BLaER1 (cell line): ENCODE measurements around the gene HSPBP1.

ENCODE experiments used
- H3K27ac ChIP-seq: shearing (Covaris generic); formaldehyde crosslinking; 2 replicates; pipeline ENCODE4 v1.8.1; 2022
- H3K27me3 ChIP-seq: shearing (Covaris generic); formaldehyde crosslinking; 2 replicates; pipeline ENCODE4 v1.8.1; 2022
- H3K36me3 ChIP-seq: shearing (Covaris generic); formaldehyde crosslinking; 2 replicates; pipeline ENCODE4 v1.8.1; 2022
- H3K4me1 ChIP-seq: shearing (Covaris generic); formaldehyde crosslinking; 2 replicates; pipeline ENCODE4 v1.8.1; 2022
- H3K4me2 ChIP-seq: shearing (Covaris generic); formaldehyde crosslinking; 2 replicates; pipeline ENCODE4 v1.8.1; 2022
- H3K4me3 ChIP-seq: shearing (Covaris generic); formaldehyde crosslinking; 2 replicates; pipeline ENCODE4 v1.8.1; 2022
- H3K9ac ChIP-seq: shearing (Covaris generic); formaldehyde crosslinking; 2 replicates; pipeline ENCODE4 v1.8.1; 2022
- H3K9me3 ChIP-seq: shearing (Covaris generic); formaldehyde crosslinking; 2 replicates; pipeline ENCODE4 v1.8.1; 2022
- H4K20me1 ChIP-seq: shearing (Covaris generic); formaldehyde crosslinking; 2 replicates; pipeline ENCODE4 v1.8.1; 2022
- Cebpa-rat ChIP-seq: shearing (Covaris generic); IDR thresholded peaks from 2 replicates; pipeline ENCODE4 v1.8.1; 2022

Gene HSPBP1

DNA sequence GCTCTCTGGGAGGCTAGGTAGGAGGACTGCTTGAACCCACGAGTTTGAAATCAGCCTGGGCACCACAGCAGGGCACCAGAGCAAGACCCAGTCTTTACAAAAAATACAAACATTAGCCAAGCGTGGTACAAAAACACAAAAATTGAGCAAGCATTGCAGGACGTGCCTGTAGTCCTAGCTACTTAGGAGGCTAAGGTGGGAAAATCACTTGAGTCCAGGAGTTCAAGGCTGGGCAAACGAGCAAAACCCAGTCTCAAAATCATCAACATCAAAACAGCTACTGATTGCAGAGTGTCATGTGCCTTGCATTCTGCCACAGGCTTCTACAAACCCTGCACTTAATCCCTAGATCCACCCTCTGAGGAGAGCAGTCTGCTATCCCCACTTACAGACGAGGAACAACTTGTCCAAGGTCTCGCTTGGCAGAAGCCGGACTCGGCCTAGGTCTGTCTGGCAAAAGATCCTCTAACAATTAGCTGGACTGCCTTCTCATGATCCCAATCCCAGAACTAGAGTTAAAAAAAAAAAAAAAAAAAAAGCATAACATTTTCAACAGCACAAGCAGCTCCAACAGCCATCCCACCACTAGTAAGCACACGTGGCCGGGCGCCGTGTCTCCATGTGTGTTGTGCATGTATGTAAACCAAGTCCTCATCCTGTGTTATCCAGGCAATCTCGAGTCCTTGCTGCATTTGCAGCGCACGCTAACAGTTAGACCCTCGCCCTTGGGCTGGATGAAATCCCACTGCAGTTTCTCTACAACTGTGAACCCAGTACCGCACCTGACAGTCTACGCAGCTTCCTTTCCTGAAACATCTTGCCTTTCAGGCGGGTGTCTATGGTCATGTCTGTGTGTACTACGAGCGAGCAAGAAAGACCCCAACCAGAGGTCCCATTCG is 23.1 kb downstream of the HSPBP1 start:
- H3K4me3 ChIP-seq: peak overlapping the region; percentile 88
- no peaks in the 10 kb centered on the region for H3K27me3 ChIP-seq
- H3K27ac ChIP-seq: peak overlapping the region; percentile 98
- H3K9ac ChIP-seq: peak overlapping the region; percentile 97
- peaks cover 68% of the 10 kb centered on the region for H3K4me1 ChIP-seq
- no peak for TF ChIP-seq Cebpa-rat
- H4K20me1 ChIP-seq: peaks cover 67% of the 10 kb centered on the region
- no peaks in the 10 kb centered on the region for H3K9me3 ChIP-seq
- H3K4me2 ChIP-seq: peak overlapping the region; percentile 98
- H3K36me3 ChIP-seq: peaks cover 19% of the 10 kb centered on the region

DNA sequence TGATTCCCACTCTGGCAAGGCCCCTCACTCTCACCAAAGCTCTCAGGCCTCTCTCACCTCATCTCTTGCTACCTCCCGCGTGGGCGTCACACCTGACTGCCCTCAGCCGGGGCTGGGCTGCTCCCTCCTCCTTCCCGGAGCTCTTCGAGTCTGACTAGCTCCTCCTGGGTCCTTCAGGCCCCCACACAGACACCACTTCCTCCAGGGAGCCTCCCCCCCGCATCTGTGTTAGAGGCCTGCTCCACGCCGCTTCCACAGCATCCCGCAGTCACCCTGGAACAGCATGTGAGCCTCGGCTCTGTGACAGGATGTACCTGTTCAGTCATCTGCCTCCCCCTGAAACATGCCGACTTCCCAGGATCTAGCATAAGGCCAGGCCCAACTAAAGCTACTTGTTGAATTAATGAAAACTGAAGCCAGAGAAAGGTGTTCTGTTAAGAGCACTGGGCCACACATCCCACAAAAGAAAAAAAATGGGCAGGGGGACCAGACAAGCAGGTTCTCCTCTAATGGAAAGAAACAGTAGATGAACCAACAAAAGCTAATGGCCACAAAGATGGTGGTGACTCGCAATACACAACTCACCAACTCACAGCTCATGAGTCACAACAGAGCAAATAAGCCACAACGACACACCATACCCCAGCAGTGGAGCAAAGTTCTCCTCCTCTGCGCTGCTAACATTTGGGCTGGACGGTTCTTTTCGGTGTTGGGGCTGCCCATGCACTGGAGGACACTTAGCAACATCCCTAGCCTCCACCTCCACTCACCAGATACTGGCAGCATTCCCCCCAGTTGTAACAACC is 24.1 kb downstream of the HSPBP1 start:
- H3K9me3 ChIP-seq: no peaks in the 10 kb centered on the region
- no peak for TF ChIP-seq Cebpa-rat
- peak overlapping the region; percentile 88 for H3K4me3 ChIP-seq
- peak overlapping the region; percentile 97 for H3K9ac ChIP-seq
- peaks cover 77% of the 10 kb centered on the region for H4K20me1 ChIP-seq
- no peaks in the 10 kb centered on the region for H3K27me3 ChIP-seq
- peaks cover 77% of the 10 kb centered on the region for H3K4me1 ChIP-seq
- peak overlapping the region; percentile 98 for H3K27ac ChIP-seq
- peaks cover 16% of the 10 kb centered on the region for H3K36me3 ChIP-seq
- peak overlapping the region; percentile 98 for H3K4me2 ChIP-seq

DNA sequence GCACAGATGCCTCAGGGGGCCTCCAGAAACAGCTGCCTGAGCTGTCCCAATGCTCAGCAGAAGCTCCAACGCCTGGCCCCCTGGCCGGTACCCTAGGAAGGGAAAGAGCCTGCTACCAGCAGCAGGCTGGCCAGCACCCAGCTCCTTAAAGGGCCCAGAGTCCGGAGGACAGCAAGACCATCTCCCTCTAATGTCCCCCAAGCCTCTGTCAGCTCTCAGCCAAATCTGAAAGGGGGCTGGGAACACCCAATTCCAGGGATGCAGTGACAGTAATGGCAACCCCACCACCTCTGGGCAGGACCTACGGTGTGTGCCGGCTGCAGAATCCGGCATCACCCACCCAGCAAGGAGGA is 25.3 kb downstream of the HSPBP1 start:
- H3K27me3 ChIP-seq: no peaks in the 10 kb centered on the region
- no peaks in the 10 kb centered on the region for H3K9me3 ChIP-seq
- H3K9ac ChIP-seq: peak overlapping the region; percentile 97
- peak overlapping the region; percentile 98 for H3K27ac ChIP-seq
- peak overlapping the region; percentile 88 for H3K4me3 ChIP-seq
- peaks cover 25% of the 10 kb centered on the region for H3K36me3 ChIP-seq
- H4K20me1 ChIP-seq: peaks cover 89% of the 10 kb centered on the region
- H3K4me1 ChIP-seq: peaks cover 77% of the 10 kb centered on the region
- peak overlapping the region; percentile 98 for H3K4me2 ChIP-seq
- TF ChIP-seq Cebpa-rat: no peak

DNA sequence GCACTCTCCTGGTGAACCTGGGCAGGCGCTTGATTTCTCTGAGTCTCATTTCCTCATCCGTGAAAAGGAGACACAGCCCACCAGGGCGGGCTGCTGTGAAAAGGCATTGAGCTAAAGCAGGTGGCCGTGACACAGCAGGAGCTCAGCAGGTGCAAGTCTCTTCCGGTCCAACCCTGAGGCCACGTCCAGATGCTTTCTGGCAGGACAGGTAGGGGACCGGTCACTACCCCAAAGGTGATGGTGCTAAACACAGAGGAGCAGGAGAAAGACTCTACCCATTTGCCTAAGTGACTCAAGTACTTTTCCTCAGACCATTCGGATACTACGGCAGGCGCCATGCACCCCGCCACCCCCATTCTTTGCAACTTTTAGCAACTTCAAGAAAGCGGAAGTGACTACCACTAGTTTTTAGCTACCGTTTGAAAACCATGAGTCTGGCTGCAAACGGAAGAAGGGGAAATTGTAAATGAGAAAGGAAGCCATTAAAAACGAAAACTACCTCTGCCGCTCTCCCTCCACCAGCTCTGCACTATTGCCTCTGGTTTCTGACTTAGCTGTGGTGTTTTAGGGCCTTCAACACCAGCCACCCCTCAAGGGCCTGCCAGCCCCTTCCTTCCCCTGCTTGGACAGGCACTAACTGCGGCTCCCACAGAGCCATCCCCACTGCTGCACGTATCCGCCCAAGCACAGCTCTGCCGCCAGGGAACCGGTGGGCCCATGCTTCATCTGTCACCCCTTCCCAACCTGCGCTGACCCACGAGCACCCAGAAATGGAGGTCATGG is 25.9 kb downstream of the HSPBP1 start:
- peak overlapping the region; percentile 97 for H3K9ac ChIP-seq
- H3K27me3 ChIP-seq: no peaks in the 10 kb centered on the region
- H4K20me1 ChIP-seq: peaks cover 95% of the 10 kb centered on the region
- no peaks in the 10 kb centered on the region for H3K9me3 ChIP-seq
- H3K27ac ChIP-seq: peak overlapping the region; percentile 98
- peaks cover 81% of the 10 kb centered on the region for H3K4me1 ChIP-seq
- no peak for TF ChIP-seq Cebpa-rat
- peak overlapping the region; percentile 98 for H3K4me2 ChIP-seq
- H3K4me3 ChIP-seq: peak overlapping the region; percentile 88
- H3K36me3 ChIP-seq: peaks cover 31% of the 10 kb centered on the region

DNA sequence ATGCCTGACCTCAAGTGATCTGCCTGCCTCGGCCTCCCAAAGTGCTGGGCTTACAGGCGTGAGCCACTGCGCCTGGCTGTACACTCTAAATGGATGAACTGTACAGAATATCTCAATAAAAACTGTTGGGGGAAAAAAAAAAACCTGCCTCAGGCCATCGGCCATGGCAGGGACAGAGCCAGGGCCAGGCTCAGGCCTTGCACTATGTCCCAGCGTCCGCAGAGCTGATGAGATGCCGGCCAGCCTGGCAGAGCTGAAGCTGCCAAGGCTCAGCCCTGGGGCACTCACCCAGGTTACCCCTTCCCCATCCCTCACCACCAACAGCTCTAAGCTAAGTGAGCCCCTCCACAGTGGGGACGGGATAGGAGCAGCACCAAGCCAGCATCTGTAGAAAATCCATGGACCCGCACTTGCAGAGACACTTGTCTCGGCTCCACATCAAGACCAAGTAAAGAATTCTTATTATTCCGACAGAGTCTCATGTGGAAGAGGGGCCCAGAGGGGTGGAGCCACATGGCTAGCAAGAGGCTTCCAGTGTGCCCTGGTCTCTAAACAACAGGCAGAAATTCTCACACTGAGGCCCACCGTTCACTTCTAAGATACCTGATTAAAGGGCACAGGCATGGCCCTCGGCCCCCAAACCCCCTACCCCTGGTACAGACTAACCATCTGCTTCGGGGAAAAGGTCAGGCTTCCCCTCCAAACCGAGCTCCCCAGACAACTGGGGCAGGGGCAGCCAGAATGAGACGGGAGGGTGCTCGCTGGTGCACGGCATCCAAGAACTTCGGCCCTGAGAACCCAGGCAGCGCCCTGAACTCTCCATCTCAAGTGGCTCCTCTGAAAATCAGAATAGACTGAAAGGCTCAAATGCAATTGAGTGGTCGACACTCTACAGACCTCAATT is 26.9 kb downstream of the HSPBP1 start:
- Histone ChIP-seq H3K4me1 (peaks cover 91% of the 10 kb centered on the region), H3K9me3 (no peaks in the 10 kb centered on the region), H3K4me2 (peak overlapping the region; percentile 98), H4K20me1 (peaks cover 100% of the 10 kb centered on the region), H3K9ac (peak overlapping the region; percentile 97), H3K27me3 (no peaks in the 10 kb centered on the region), H3K36me3 (peaks cover 41% of the 10 kb centered on the region), H3K27ac (peak overlapping the region; percentile 98), H3K4me3 (peak overlapping the region; percentile 88)
- no peak for TF ChIP-seq Cebpa-rat

DNA sequence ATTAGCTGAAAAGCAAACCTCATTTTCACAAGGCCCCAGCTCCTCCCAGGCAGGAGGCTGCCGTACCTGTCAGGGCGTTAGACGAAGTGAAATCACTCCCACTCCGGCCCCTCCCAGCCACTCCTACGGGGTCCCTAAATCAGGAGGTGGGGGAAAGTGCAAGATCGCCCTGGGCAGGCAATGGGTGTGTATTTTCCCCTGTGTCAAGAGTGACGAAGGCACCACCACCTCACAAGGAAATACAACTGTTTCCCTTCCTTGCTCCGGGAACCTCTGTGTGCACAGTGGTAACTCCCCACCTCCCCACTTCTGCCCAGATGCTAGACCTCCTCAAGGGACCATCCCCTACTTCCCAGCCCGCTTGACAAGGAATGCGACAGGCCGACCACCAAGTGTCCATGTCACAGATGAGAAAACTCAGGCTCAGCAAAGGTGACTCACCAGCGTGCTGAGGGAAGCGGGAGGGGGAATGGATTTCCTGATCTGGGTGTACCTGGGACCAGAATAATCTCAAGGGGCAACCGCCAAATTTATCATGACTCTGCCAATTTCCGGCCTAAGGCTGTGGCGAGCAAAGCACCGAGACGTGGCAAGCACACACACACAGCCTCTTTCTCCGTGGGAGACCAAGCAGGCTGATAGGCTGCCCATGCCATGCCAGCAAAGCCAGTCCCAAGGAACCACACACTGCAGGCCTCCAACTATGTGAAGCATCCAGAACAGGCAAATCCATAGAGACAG is 28.4 kb downstream of the HSPBP1 start:
- TF ChIP-seq Cebpa-rat: no peak
- Histone ChIP-seq H3K9ac (peak overlapping the region; percentile 97), H3K36me3 (peaks cover 53% of the 10 kb centered on the region), H3K4me3 (peak overlapping the region; percentile 88), H3K27ac (peak overlapping the region; percentile 98), H3K27me3 (no peaks in the 10 kb centered on the region), H3K4me1 (peaks cover 97% of the 10 kb centered on the region), H4K20me1 (peaks cover 100% of the 10 kb centered on the region), H3K9me3 (no peaks in the 10 kb centered on the region), H3K4me2 (peak overlapping the region; percentile 98)

DNA sequence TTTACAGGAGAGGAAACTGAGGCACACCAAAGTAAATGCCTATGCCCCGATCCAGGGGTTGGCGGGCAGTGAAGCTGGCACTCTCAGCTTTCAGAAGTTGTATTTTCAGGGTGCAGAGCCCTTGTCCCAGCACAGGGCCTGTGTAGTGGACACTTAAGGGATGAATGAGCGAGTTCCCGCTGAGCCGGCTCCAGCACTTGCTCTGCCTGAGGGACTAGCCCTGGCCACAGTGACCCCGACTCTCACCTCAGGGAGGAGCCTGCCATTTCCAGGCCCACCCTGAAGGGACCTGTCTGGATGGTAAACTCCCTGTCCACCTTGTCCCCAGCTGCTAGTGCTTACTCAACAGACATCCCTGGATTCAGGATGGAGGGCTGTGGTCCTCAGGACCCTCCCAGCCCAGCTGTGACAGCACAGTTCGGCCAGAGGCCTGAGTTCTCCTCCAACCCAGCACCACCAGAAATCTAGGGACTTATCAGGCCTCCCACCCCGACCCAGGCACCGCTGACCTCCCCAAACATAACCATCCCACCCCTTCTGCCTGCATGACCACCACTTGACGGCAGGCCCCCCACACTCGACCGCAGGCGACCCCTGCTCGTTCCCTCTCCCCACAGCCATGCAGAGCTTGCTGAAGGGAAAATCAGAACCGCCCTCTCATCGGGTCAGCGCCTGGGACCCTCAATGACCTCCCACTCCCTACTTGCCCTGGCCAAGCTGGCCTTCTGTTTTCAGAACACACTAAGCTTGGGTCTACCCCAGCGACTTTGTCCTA is 29.5 kb downstream of the HSPBP1 start:
- H3K36me3 ChIP-seq: peaks cover 58% of the 10 kb centered on the region
- peaks cover 86% of the 10 kb centered on the region for H3K4me1 ChIP-seq
- peak overlapping the region; percentile 98 for H3K27ac ChIP-seq
- H3K4me2 ChIP-seq: peak overlapping the region; percentile 98
- no peaks in the 10 kb centered on the region for H3K27me3 ChIP-seq
- H3K9me3 ChIP-seq: no peaks in the 10 kb centered on the region
- TF ChIP-seq Cebpa-rat: no peak
- peak overlapping the region; percentile 97 for H3K9ac ChIP-seq
- peaks cover 100% of the 10 kb centered on the region for H4K20me1 ChIP-seq
- peak overlapping the region; percentile 88 for H3K4me3 ChIP-seq

DNA sequence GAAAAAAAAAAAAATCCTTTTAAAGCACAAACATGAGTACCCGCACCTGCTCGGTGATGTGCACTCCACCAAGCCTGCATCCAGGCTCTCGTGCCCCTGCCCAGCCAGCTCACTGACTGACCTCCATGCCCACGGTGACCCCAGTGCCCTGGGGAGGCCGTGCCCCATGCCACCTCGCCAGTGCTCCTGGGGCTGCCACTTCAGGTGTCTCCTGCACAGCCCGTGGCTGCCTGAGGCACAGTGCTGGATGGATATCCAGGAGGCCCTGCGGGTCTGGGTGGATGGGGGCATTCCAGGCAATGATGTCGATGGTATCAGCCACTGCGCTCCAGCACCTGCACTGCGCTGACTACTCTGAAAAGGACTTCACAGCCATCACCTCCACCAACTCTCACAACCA is 30.1 kb downstream of the HSPBP1 start:
- peaks cover 80% of the 10 kb centered on the region for H3K4me1 ChIP-seq
- H3K4me2 ChIP-seq: peak overlapping the region; percentile 98
- H3K27ac ChIP-seq: no peak overlapping the region; the same call in 1 of the 2 replicates
- H3K9me3 ChIP-seq: no peaks in the 10 kb centered on the region
- H3K36me3 ChIP-seq: peaks cover 64% of the 10 kb centered on the region
- TF ChIP-seq Cebpa-rat: no peak
- no peak overlapping the region for H3K4me3 ChIP-seq
- H3K9ac ChIP-seq: no peak overlapping the region
- peaks cover 100% of the 10 kb centered on the region for H4K20me1 ChIP-seq
- no peaks in the 10 kb centered on the region for H3K27me3 ChIP-seq
